Natural killer cell (primary cell): ENCODE measurements around the gene WBP4. TPM values are rescaled to one million over a fixed set of nuclear protein-coding genes. Genes with fewer than 3 reads are reported as not detected.
"Not testable (repeated sequence)": the region's sequence is repeated elsewhere in the genome, so short reads cannot be mapped to it uniquely, and the experiment has no call there.

ENCODE experiments used
- ATAC-seq, 3 donors: fragments of 150-1000 bp in 2 of 3; fragments of 200-7000 bp in 1 of 3; cut with Tn5 transposase; 1 replicate in 1 of 3; 2 replicates in 2 of 3; pipeline ENCODE4 v1.10.0; 2021; ENCODE audit warnings: mild to moderate bottlenecking in 2 of 3, moderate library complexity in 2 of 3
- DNase-seq, 2 donors: peaks; one replicate each; pipeline versions ENCODE4 v3.0.0 to v3.0.0-alpha.2; 2013 to 2021; ENCODE audit warnings: mixed read lengths in 1 of 2
- H3K27ac ChIP-seq: one replicate; pipeline ENCODE4 v1.5.1; 2013; ENCODE audit warnings: mild to moderate bottlenecking, low read length
- H3K27me3 ChIP-seq: one replicate; pipeline ENCODE4 v1.6.1; 2013; ENCODE audit warnings: low read length; ENCODE audit not compliant: control insufficient read depth, insufficient read depth
- H3K36me3 ChIP-seq: one replicate; pipeline ENCODE4 v1.6.1; 2013; ENCODE audit warnings: low read length; ENCODE audit not compliant: control insufficient read depth, insufficient read depth
- H3K4me1 ChIP-seq: one replicate; pipeline ENCODE4 v1.6.1; 2013; ENCODE audit warnings: low read length; ENCODE audit not compliant: control insufficient read depth, insufficient read depth
- H3K4me3 ChIP-seq: one replicate; pipeline ENCODE4 v1.5.1; 2013; ENCODE audit warnings: low read length
- H3K9me3 ChIP-seq: one replicate; pipeline ENCODE4 v1.6.1; 2013; ENCODE audit warnings: low read length; ENCODE audit not compliant: control insufficient read depth, insufficient read depth
- H3K27ac Mint-ChIP-seq, 2 donors: one replicate each; pipeline ENCODE4 v1.8.0; 2022; ENCODE audit warnings: mild to moderate bottlenecking in 2 of 2, mixed read lengths in 2 of 2, moderate library complexity in 1 of 2
- H3K27me3 Mint-ChIP-seq, 2 donors: one replicate each; pipeline ENCODE4 v1.8.0; 2022; ENCODE audit warnings: low read depth in 2 of 2, mixed read lengths in 2 of 2
- H3K36me3 Mint-ChIP-seq: one replicate; pipeline ENCODE4 v1.8.0; 2022; ENCODE audit warnings: mixed read lengths
- H3K4me1 Mint-ChIP-seq, 2 donors: one replicate each; pipeline ENCODE4 v1.8.0; 2022; ENCODE audit warnings: mixed read lengths in 2 of 2
- H3K4me3 Mint-ChIP-seq: one replicate; pipeline ENCODE4 v1.8.0; 2022; ENCODE audit warnings: mild to moderate bottlenecking, moderate library complexity, mixed read lengths
- H3K9me3 Mint-ChIP-seq, 2 donors: one replicate each; pipeline ENCODE4 v1.8.0; 2022; ENCODE audit warnings: mixed read lengths in 2 of 2
- CTCF ChIP-seq: fragments of 200-600 bp; IDR thresholded peaks from one replicate; pipeline ENCODE4 v1.8.0; 2022; ENCODE audit warnings: antibody characterized with exemption
- WGBS: methylation state at CpG from one replicate; pipeline ENCODE4 v1.1.7; 2013; ENCODE audit warnings: missing lambda C conversion rate; ENCODE audit not compliant: insufficient coverage; 5-methylcytosine and 5-hydroxymethylcytosine counted together
- intact Hi-C: fragments of 100-400 bp; cut with micrococcal nuclease; formaldehyde crosslinking; loops from one replicate; pipeline ENCODE4 v1.14.2; 2022
- total RNA-seq, 4 donors: library from RNA; stranded (reverse); fragments of 120-200 nt in 1 of 4; gene quantifications; one replicate each; pipeline versions ENCODE4 v1.2.3 to v1.2.4, GENCODE V29; 2013 to 2022

The WBP4 gene
- total RNA-seq, 3 donors from 2014 or later (not counting 1 experiment from before 2014, with no cell fraction given): 4.2 to 6.8 (median 5.1) TPM

- peaks cover 20 to 21% of the 10 kb centered on the region in 2 donors for H3K4me1 Mint-ChIP-seq
- Histone ChIP-seq H3K4me1 (no peaks in the 10 kb centered on the region), H3K36me3 (no peaks in the 10 kb centered on the region), H3K27me3 (no peaks in the 10 kb centered on the region), H3K27ac (no peak overlapping the region), H3K4me3 (no peak overlapping the region), H3K9me3 (no peaks in the 10 kb centered on the region)
- 90% methylated on average over 2 of the region's 2 CpGs for WGBS
- peak overlapping the region in 1 of 2 donors; percentile 15 for H3K27ac Mint-ChIP-seq
- H3K27me3 Mint-ChIP-seq: no peaks in the 10 kb centered on the region
- H3K4me3 Mint-ChIP-seq: no peak overlapping the region
- no peak for TF ChIP-seq CTCF
- intact Hi-C loops: no loop called here
- H3K36me3 Mint-ChIP-seq: no peaks in the 10 kb centered on the region
- ATAC-seq (no peak), DNase-seq (peak in 1 of 2 donors; percentile 43)
- H3K9me3 Mint-ChIP-seq: no peaks in the 10 kb centered on the region
Observed at GRCh38 chr13:41029629-41030028, 31.7 kb upstream of the WBP4 start.

- H3K27ac ChIP-seq: no peak overlapping the region
- H3K4me1 Mint-ChIP-seq: peaks cover 10 to 12% of the 10 kb centered on the region in 2 donors
- no peaks in the 10 kb centered on the region for H3K9me3 Mint-ChIP-seq
- DNase-seq: no peak
- intact Hi-C loops: no loop called here
- H3K4me3 ChIP-seq: no peak overlapping the region
- ATAC-seq: peak in 1 of 3 donors; percentile 31
- H3K27ac Mint-ChIP-seq: no peak overlapping the region
- 60% methylated on average over 1 of the region's 2 CpGs for WGBS
- H3K36me3 ChIP-seq: no peaks in the 10 kb centered on the region
- no peaks in the 10 kb centered on the region for H3K36me3 Mint-ChIP-seq
- no peaks in the 10 kb centered on the region for H3K9me3 ChIP-seq
- no peaks in the 10 kb centered on the region for H3K27me3 Mint-ChIP-seq
- no peaks in the 10 kb centered on the region for H3K4me1 ChIP-seq
- no peaks in the 10 kb centered on the region for H3K27me3 ChIP-seq
- TF ChIP-seq CTCF: no peak
- no peak overlapping the region for H3K4me3 Mint-ChIP-seq
Observed at GRCh38 chr13:41032691-41033376, 28.5 kb upstream of the WBP4 start.

GRCh38 chr13:41034382-41034781 lies 26.9 kb upstream of the WBP4 start:
- no peak overlapping the region for H3K27ac ChIP-seq
- DNase-seq: no peak
- H3K27me3 ChIP-seq: no peaks in the 10 kb centered on the region
- no peaks in the 10 kb centered on the region for H3K9me3 ChIP-seq
- H3K4me3 Mint-ChIP-seq: no peak overlapping the region
- no peaks in the 10 kb centered on the region for H3K9me3 Mint-ChIP-seq
- ATAC-seq: no peak
- no peak for TF ChIP-seq CTCF
- H3K36me3 ChIP-seq: no peaks in the 10 kb centered on the region
- no peaks in the 10 kb centered on the region for H3K4me1 ChIP-seq
- H3K27me3 Mint-ChIP-seq: no peaks in the 10 kb centered on the region
- H3K36me3 Mint-ChIP-seq: no peaks in the 10 kb centered on the region
- no peak overlapping the region for H3K27ac Mint-ChIP-seq
- intact Hi-C loops: no loop called here
- H3K4me1 Mint-ChIP-seq: peaks cover 9 to 12% of the 10 kb centered on the region in 2 donors
- WGBS: no CpG with 5 or more reads among the region's 4 CpGs
- H3K4me3 ChIP-seq: no peak overlapping the region

- Mint-ChIP-seq H3K4me3 (no peak overlapping the region), H3K9me3 (no peaks in the 10 kb centered on the region), H3K27ac (no peak overlapping the region), H3K36me3 (no peaks in the 10 kb centered on the region), H3K4me1 (peaks cover 9 to 10% of the 10 kb centered on the region in 2 donors), H3K27me3 (no peaks in the 10 kb centered on the region)
- H3K4me3 ChIP-seq: no peak overlapping the region
- H3K9me3 ChIP-seq: no peaks in the 10 kb centered on the region
- no peak for ATAC-seq
- H3K27ac ChIP-seq: no peak overlapping the region
- no peak for TF ChIP-seq CTCF
- 93% methylated on average over 5 of the region's 5 CpGs for WGBS
- intact Hi-C loops: no loop called here
- H3K4me1 ChIP-seq: no peaks in the 10 kb centered on the region
- no peaks in the 10 kb centered on the region for H3K36me3 ChIP-seq
- no peaks in the 10 kb centered on the region for H3K27me3 ChIP-seq
- DNase-seq: no peak
Observed at GRCh38 chr13:41034881-41035280, 26.4 kb upstream of the WBP4 start.

- H3K27me3 ChIP-seq, H3K4me3 Mint-ChIP-seq, H3K27ac Mint-ChIP-seq, H3K9me3 Mint-ChIP-seq, ATAC-seq, DNase-seq, H3K36me3 Mint-ChIP-seq, intact Hi-C loops, H3K36me3 ChIP-seq, H3K27ac ChIP-seq, H3K27me3 Mint-ChIP-seq, H3K4me3 ChIP-seq, H3K4me1 ChIP-seq, H3K9me3 ChIP-seq: not testable (repeated sequence)
- WGBS: no CpG with 5 or more reads among the region's 5 CpGs
- H3K4me1 Mint-ChIP-seq: peaks cover 11 to 19% of the 10 kb centered on the region in 2 donors
Observed at GRCh38 chr13:41036557-41036956, 24.8 kb upstream of the WBP4 start.
